ENCODE measurements around the gene VPS45.

The VPS45 gene

GRCh38 chr1:150110116-150110515, 42.5 kb downstream of the VPS45 start (continued):
- TF ChIP-seq PRDM2 (tag by site-specific recombination; IDR thresholded peaks at IDR 0.05; ENCODE audit: borderline replicate concordance) (no peak), PRDM10 (tag by site-specific recombination; IDR thresholded peaks at IDR 0.05) (no peak), ZNF37A (tag by site-specific recombination; IDR thresholded peaks at IDR 0.05) (no peak), ZNF146 (tag by site-specific recombination; IDR thresholded peaks at IDR 0.05) (no peak), PRDM4 (tag by site-specific recombination; IDR thresholded peaks at IDR 0.05) (no peak), REPIN1 (tag by site-specific recombination; IDR thresholded peaks at IDR 0.05; ENCODE audit: low read depth) (no peak), ZBTB7A (tag by site-specific recombination; IDR thresholded peaks at IDR 0.05; ENCODE audit: low read depth) (no peak)

- no peak for TF ChIP-seq ZNF211 (tag by site-specific recombination; IDR thresholded peaks at IDR 0.05; ENCODE audit: low read depth)
- no peak for TF ChIP-seq ZNF133 (tag by site-specific recombination; IDR thresholded peaks at IDR 0.05)
- no peak for TF ChIP-seq GFI1B (tag by site-specific recombination; IDR thresholded peaks at IDR 0.05)
- no peak for TF ChIP-seq ZNF341 (tag by site-specific recombination; IDR thresholded peaks at IDR 0.05; ENCODE audit: low read depth)
- TF ChIP-seq ZNF521 (tag by site-specific recombination; IDR thresholded peaks at IDR 0.05): no peak
- TF ChIP-seq INSM2 (tag by site-specific recombination; IDR thresholded peaks at IDR 0.05): no peak
- TF ChIP-seq HOXC10 (CRISPR knock-in tag; IDR thresholded peaks at IDR 0.05): no peak
- no peak for TF ChIP-seq SALL2 (tag by site-specific recombination; IDR thresholded peaks at IDR 0.05; ENCODE audit: borderline replicate concordance)
- TF ChIP-seq GLI4 (tag by site-specific recombination; IDR thresholded peaks at IDR 0.05): no peak
- TF ChIP-seq ZFP69B (tag by site-specific recombination; IDR thresholded peaks at IDR 0.05): no peak
- TF ChIP-seq ZNF777 (tag by site-specific recombination; IDR thresholded peaks at IDR 0.05; ENCODE audit: borderline replicate concordance): no peak
- TF ChIP-seq ZNF221 (tag by site-specific recombination; IDR thresholded peaks at IDR 0.05; ENCODE audit: borderline replicate concordance): no peak
- TF ChIP-seq ZNF510 (tag by site-specific recombination; IDR thresholded peaks at IDR 0.05; ENCODE audit: insufficient replicate concordance): no peak
- no peak for TF ChIP-seq OVOL3 (tag by site-specific recombination; IDR thresholded peaks at IDR 0.05)
- TF ChIP-seq ZNF366 (tag by site-specific recombination; conservative IDR thresholded peaks at IDR 0.05): no peak
- no peaks in the 10 kb centered on the region for H3K4me1 ChIP-seq (ENCODE audit: control insufficient read depth, insufficient read depth, low read length)
- ChIA-PET POLR2A (no interaction called here), CTCF (interaction anchor here (1.6 kb wide), 1 partner anchor 57 kb away, joined by 3 read pairs; no protein-coding TSS in a partner anchor)
- H3K27ac ChIP-seq (ENCODE audit: extremely low read depth, low read depth, low read length): no peak overlapping the region
- no peaks in the 10 kb centered on the region for H3K9me3 ChIP-seq (ENCODE audit: control insufficient read depth, insufficient read depth, low read depth, low read length)
- peaks cover 14 to 23% of the 10 kb centered on the region in 2 experiments for H3K36me3 ChIP-seq (ENCODE audit: control insufficient read depth in 2 of 2, insufficient read depth in 1 of 2, low read length in 2 of 2)
- H3K4me3 ChIP-seq (ENCODE audit: low read depth, low read length): no peak overlapping the region
Observed at GRCh38 chr1:150111670-150112069, 44.1 kb downstream of the VPS45 start.
